Mesenchymal stem cell (in vitro differentiated cells and primary cell): ENCODE measurements around the gene CMTR2. TPM values are rescaled to one million over a fixed set of nuclear protein-coding genes. Genes with fewer than 3 reads are reported as not detected.

Source experiments
- DNase-seq: peaks from one replicate; pipeline ENCODE4 v3.0.0-alpha.2; 2013
- H2AFZ ChIP-seq: one replicate; pipeline ENCODE4 v1.6.1; 2013; ENCODE audit warnings: low read depth, mild to moderate bottlenecking, control low read depth, inconsistent platforms, low read length, moderate library complexity
- H2AK5ac ChIP-seq: 2 replicates; pipeline ENCODE4 v1.6.1; 2013; ENCODE audit warnings: low read length, moderate library complexity, mild to moderate bottlenecking, inconsistent platforms; ENCODE audit not compliant: severe bottlenecking
- H2BK120ac ChIP-seq: one replicate; pipeline ENCODE4 v1.6.1; 2013; ENCODE audit warnings: low read depth, mild to moderate bottlenecking, inconsistent platforms, low read length, moderate library complexity
- H2BK12ac ChIP-seq, 2 experiments: one replicate each; pipeline ENCODE4 v1.6.1; 2013; ENCODE audit warnings: inconsistent platforms in 2 of 2, low read length in 2 of 2, mild to moderate bottlenecking in 2 of 2, moderate library complexity in 2 of 2, control low read depth in 1 of 2
- H2BK15ac ChIP-seq: one replicate; pipeline ENCODE4 v1.6.1; 2013; ENCODE audit warnings: mild to moderate bottlenecking, low read depth, inconsistent platforms; ENCODE audit not compliant: poor library complexity, severe bottlenecking
- H2BK5ac ChIP-seq: 2 replicates; pipeline ENCODE4 v1.6.1; 2013; ENCODE audit warnings: low read depth, mild to moderate bottlenecking, low read length, control low read depth, inconsistent platforms; ENCODE audit not compliant: poor library complexity, severe bottlenecking
- H3K14ac ChIP-seq, 2 experiments: one replicate each; pipeline ENCODE4 v1.6.1; 2013; ENCODE audit warnings: inconsistent platforms in 2 of 2, low read length in 2 of 2, control low read depth in 1 of 2, mild to moderate bottlenecking in 1 of 2, moderate library complexity in 1 of 2
- H3K18ac ChIP-seq, 2 experiments: one replicate each; pipeline ENCODE4 v1.6.1; 2013; ENCODE audit warnings: inconsistent platforms in 2 of 2, low read length in 2 of 2, control low read depth in 1 of 2, low read depth in 1 of 2, mild to moderate bottlenecking in 1 of 2
- H3K23ac ChIP-seq, 2 experiments: one replicate each; pipeline ENCODE4 v1.6.1; 2013; ENCODE audit warnings: inconsistent platforms in 2 of 2, low read length in 2 of 2, mild to moderate bottlenecking in 2 of 2, moderate library complexity in 2 of 2, control low read depth in 1 of 2
- H3K27ac ChIP-seq: 2 replicates; pipeline ENCODE4 v1.5.1; 2013; ENCODE audit warnings: mild to moderate bottlenecking, moderate library complexity, low read length, control low read depth, inconsistent platforms; ENCODE audit not compliant: poor library complexity, severe bottlenecking
- H3K27me3 ChIP-seq, 2 experiments: 2 replicates each; pipeline versions ENCODE4 v1.6.1 to v1.7.0; 2013; ENCODE audit warnings: low read length in 2 of 2, mild to moderate bottlenecking in 2 of 2, moderate library complexity in 2 of 2, control low read depth in 1 of 2, inconsistent platforms in 1 of 2; ENCODE audit not compliant: control insufficient read depth in 1 of 2, insufficient read depth in 1 of 2
- H3K36me3 ChIP-seq, 2 experiments: 2 replicates each; pipeline versions ENCODE4 v1.6.1 to v1.7.0; 2013; ENCODE audit warnings: low read length in 2 of 2, control low read depth in 1 of 2, inconsistent platforms in 1 of 2, low read depth in 1 of 2, mild to moderate bottlenecking in 1 of 2; ENCODE audit not compliant: insufficient read depth in 2 of 2, control insufficient read depth in 1 of 2
- H3K4ac ChIP-seq, 2 experiments: one replicate each; pipeline ENCODE4 v1.6.1; 2013; ENCODE audit warnings: inconsistent platforms in 2 of 2, low read length in 2 of 2, mild to moderate bottlenecking in 2 of 2, moderate library complexity in 2 of 2, control low read depth in 1 of 2, low read depth in 1 of 2
- H3K4me1 ChIP-seq: 2 replicates; pipeline ENCODE4 v1.6.1; 2013; ENCODE audit warnings: low read depth, low read length, control low read depth; ENCODE audit not compliant: control insufficient read depth, insufficient read depth
- H3K4me2 ChIP-seq: 2 replicates; pipeline ENCODE4 v1.6.1; 2013; ENCODE audit warnings: low read length, mild to moderate bottlenecking, inconsistent platforms; ENCODE audit not compliant: poor library complexity, severe bottlenecking
- H3K4me3 ChIP-seq, 2 experiments: 2 replicates each; pipeline versions ENCODE4 v1.5.1 to v1.7.0; 2013; ENCODE audit warnings: low read length in 2 of 2, mild to moderate bottlenecking in 2 of 2, control low read depth in 1 of 2, low read depth in 1 of 2; ENCODE audit not compliant: insufficient read depth in 1 of 2
- H3K79me1 ChIP-seq: replicated peaks from 2 replicates; pipeline ENCODE4 v1.6.1; 2013; ENCODE audit warnings: mild to moderate bottlenecking, control low read depth, low read length, inconsistent platforms; ENCODE audit not compliant: poor library complexity, severe bottlenecking
- H3K9ac ChIP-seq: 2 replicates; pipeline ENCODE4 v1.7.0; 2013; ENCODE audit warnings: mild to moderate bottlenecking, low read length, moderate library complexity
- H3K9me3 ChIP-seq: 2 replicates; pipeline ENCODE4 v1.7.0; 2013; ENCODE audit warnings: mild to moderate bottlenecking, low read length; ENCODE audit not compliant: control insufficient read depth
- H4K8ac ChIP-seq: one replicate; pipeline ENCODE4 v1.6.1; 2013; ENCODE audit warnings: inconsistent platforms, mild to moderate bottlenecking, low read length, moderate library complexity
- H4K91ac ChIP-seq: one replicate; pipeline ENCODE4 v1.6.1; 2013; ENCODE audit warnings: mild to moderate bottlenecking, low read length, inconsistent platforms
- WGBS: methylation state at CpG from one replicate; pipeline ENCODE4 v1.1.7; 2013; ENCODE audit warnings: mixed read lengths; 5-methylcytosine and 5-hydroxymethylcytosine counted together
- polyA plus RNA-seq, 2 experiments: library from polyadenylated mRNA; stranded (reverse); fragments of 200-250 nt; gene quantifications; one replicate each; pipeline ENCODE4 v1.2.3, GENCODE V29; 2013

CMTR2 gene, protein sequence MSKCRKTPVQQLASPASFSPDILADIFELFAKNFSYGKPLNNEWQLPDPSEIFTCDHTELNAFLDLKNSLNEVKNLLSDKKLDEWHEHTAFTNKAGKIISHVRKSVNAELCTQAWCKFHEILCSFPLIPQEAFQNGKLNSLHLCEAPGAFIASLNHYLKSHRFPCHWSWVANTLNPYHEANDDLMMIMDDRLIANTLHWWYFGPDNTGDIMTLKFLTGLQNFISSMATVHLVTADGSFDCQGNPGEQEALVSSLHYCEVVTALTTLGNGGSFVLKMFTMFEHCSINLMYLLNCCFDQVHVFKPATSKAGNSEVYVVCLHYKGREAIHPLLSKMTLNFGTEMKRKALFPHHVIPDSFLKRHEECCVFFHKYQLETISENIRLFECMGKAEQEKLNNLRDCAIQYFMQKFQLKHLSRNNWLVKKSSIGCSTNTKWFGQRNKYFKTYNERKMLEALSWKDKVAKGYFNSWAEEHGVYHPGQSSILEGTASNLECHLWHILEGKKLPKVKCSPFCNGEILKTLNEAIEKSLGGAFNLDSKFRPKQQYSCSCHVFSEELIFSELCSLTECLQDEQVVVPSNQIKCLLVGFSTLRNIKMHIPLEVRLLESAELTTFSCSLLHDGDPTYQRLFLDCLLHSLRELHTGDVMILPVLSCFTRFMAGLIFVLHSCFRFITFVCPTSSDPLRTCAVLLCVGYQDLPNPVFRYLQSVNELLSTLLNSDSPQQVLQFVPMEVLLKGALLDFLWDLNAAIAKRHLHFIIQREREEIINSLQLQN
- 11.8 TPM for polyA plus RNA-seq (2013, experiment 1 of 2)
- polyA plus RNA-seq (2013, experiment 2 of 2) = 13.3 TPM

DNA sequence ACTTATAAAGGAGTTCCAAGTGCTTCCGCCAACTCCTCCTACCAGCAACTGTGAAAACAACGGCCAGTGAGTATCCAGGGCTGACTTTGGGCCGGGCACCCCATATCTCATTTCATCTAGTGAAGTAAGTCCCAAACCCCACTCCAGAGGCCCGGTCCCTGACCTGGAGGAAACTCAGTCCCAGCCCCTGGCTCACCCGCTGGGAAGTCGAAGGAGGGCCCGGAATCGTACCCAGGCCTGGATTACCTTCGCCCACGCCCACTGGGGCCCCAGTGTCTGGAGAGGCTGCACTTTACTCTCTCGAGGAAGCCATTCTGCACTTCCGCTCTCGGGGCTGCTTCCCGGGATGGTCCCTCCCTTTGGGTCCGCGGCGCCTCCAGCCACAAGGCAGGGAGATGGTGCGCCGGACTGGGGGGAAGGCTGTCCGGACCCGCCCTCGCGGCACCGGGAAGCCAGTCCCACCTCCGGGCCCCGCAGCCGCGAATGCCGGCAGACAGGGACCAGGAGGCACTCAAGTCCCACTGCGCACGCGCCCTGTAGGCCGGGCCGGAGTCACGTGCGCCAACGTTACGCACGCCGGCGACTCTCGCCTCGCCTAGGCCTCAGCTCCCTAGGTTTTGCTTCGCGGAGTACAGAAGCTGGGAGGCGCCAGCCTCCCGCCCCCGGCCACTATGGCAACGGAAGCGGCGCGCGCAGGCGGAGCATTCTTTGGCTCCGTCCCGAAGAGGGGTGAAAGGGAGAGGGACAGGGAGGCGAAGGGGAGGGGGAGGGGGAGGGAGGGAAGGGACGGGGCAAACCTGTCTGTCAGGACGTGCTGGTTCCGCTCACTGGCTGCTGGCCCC lies at the start of gene CMTR2:
Gene CMTR2, minus strand, starts transcription at position 513 of the 842 bp plus-strand sequence. CDS start 3,482 bp downstream, outside the sequence.
- H4K91ac ChIP-seq = peak within 1 kb of the TSS; percentile 88
- peak within 1 kb of the TSS; percentile 83 for H4K8ac ChIP-seq
- peak within 1 kb of the TSS; percentile 38 to 73 for H3K14ac ChIP-seq
- no peak within 1 kb of the TSS for H3K23ac ChIP-seq
- H3K4me3 ChIP-seq = peak within 1 kb of the TSS; percentile 74 to 91
- H2AK5ac ChIP-seq = no peak within 1 kb of the TSS
- H3K4me2 ChIP-seq = peak within 1 kb of the TSS; percentile 75
- peaks cover 0 to 6% of the 10 kb centered on the region in 2 experiments for H3K27me3 ChIP-seq
- H2BK120ac ChIP-seq = peak within 1 kb of the TSS; percentile 76
- peak within 1 kb of the TSS; percentile 94 for H3K27ac ChIP-seq
- WGBS = 0% methylated on average over 51 of the region's 60 CpGs
- H3K9me3 ChIP-seq = no peaks in the 10 kb centered on the region
- peaks cover 5% of the 10 kb centered on the region for H3K4me1 ChIP-seq
- H3K79me1 ChIP-seq = peaks cover 7% of the 10 kb centered on the region
- DNase-seq = peak; percentile 98
- peak within 1 kb of the TSS; percentile 71 to 76 for H3K4ac ChIP-seq
- H2BK5ac ChIP-seq = peak within 1 kb of the TSS; percentile 83
- H3K18ac ChIP-seq = peak within 1 kb of the TSS; percentile 91 to 95
- H2BK12ac ChIP-seq = peak within 1 kb of the TSS in 1 of 2 experiments; percentile 86
- H3K36me3 ChIP-seq = peaks cover 0 to 33% of the 10 kb centered on the region in 2 experiments
- peak within 1 kb of the TSS; percentile 93 for H3K9ac ChIP-seq
- peak within 1 kb of the TSS; percentile 78 for H2BK15ac ChIP-seq
- H2AFZ ChIP-seq = peak within 1 kb of the TSS; percentile 46

DNA sequence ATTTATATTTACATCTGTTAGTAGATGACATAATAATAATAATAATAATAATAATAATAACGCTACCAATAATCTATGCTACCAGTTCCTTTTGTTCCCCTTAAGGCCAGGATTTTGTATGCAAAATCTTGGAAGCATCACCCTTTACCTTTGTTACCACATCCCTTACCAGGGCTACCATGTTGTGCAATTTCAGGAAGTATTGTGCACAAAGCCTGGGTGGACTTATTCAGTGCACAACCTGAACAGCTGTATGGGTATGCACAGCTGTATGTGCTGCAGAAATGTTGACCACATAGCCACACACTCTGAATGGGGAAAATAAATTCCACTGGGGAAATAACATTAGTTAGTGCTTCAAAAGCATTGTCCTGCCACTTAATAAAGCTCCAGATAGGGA lies 49.4 kb upstream of the CMTR2 start:
- no peak overlapping the region for H3K9ac ChIP-seq
- H3K36me3 ChIP-seq = no peaks in the 10 kb centered on the region
- H2AK5ac ChIP-seq = no peak overlapping the region
- H3K27ac ChIP-seq = no peak overlapping the region
- H4K91ac ChIP-seq = no peak overlapping the region
- no peak overlapping the region for H3K18ac ChIP-seq
- H3K4ac ChIP-seq = no peak overlapping the region
- no peak overlapping the region for H2BK120ac ChIP-seq
- H2BK15ac ChIP-seq = no peak overlapping the region
- no peak overlapping the region for H3K14ac ChIP-seq
- H3K4me1 ChIP-seq = peaks cover 2% of the 10 kb centered on the region
- no peak overlapping the region for H3K4me2 ChIP-seq
- WGBS = 50% methylated on average over 1 of the region's 1 CpG
- H3K4me3 ChIP-seq = no peak overlapping the region
- no peak for DNase-seq
- no peak overlapping the region for H2BK5ac ChIP-seq
- H2AFZ ChIP-seq = no peak overlapping the region
- no peaks in the 10 kb centered on the region for H3K79me1 ChIP-seq
- no peak overlapping the region for H4K8ac ChIP-seq
- no peak overlapping the region for H3K23ac ChIP-seq
- no peak overlapping the region for H2BK12ac ChIP-seq
- H3K27me3 ChIP-seq = no peaks in the 10 kb centered on the region
- no peaks in the 10 kb centered on the region for H3K9me3 ChIP-seq

DNA sequence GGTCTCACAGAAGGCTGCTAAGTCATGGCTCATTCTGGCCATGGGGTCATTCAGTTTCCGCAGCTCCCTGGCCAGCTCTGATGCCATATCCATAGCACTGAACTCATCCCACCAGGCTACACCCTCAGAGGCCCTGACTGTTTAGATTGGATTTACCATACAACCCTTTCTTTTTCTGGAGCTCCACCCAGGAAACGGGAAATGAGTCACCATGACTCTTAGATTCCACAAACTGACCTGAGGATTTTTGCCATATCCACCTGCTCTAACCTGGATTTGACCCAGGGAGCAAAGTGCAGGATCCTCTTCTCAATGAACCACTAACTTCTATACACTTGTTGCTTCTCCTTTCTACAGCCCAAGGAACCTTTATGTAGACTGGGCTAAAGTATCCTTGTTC lies 49.0 kb upstream of the CMTR2 start:
- H2BK12ac ChIP-seq = no peak overlapping the region
- no peak overlapping the region for H2BK5ac ChIP-seq
- H2AFZ ChIP-seq = no peak overlapping the region
- H3K27ac ChIP-seq = no peak overlapping the region
- H3K23ac ChIP-seq = peak overlapping the region in 1 of 2 experiments; percentile 5
- no peak overlapping the region for H3K4me2 ChIP-seq
- no peak overlapping the region for H3K4ac ChIP-seq
- DNase-seq = no peak
- H3K9ac ChIP-seq = no peak overlapping the region
- no peak overlapping the region for H3K18ac ChIP-seq
- no peak overlapping the region for H3K4me3 ChIP-seq
- H3K36me3 ChIP-seq = no peaks in the 10 kb centered on the region
- H3K79me1 ChIP-seq = no peaks in the 10 kb centered on the region
- no peak overlapping the region for H2AK5ac ChIP-seq
- WGBS = 54% methylated on average over 2 of the region's 2 CpGs
- H3K14ac ChIP-seq = no peak overlapping the region
- H4K91ac ChIP-seq = no peak overlapping the region
- no peak overlapping the region for H4K8ac ChIP-seq
- H3K27me3 ChIP-seq = no peaks in the 10 kb centered on the region
- no peak overlapping the region for H2BK15ac ChIP-seq
- peaks cover 2% of the 10 kb centered on the region for H3K4me1 ChIP-seq
- H3K9me3 ChIP-seq = no peaks in the 10 kb centered on the region
- H2BK120ac ChIP-seq = no peak overlapping the region
